Measurements from ENCODE around the gene PRDM1. TPM values are rescaled to one million over a fixed set of nuclear protein-coding genes. Genes with fewer than 3 reads are reported as not detected.

The PRDM1 gene
- total and polyA plus RNA-seq, 11 donors = 0.36 to 10.8 (median 1.7) TPM

DNA sequence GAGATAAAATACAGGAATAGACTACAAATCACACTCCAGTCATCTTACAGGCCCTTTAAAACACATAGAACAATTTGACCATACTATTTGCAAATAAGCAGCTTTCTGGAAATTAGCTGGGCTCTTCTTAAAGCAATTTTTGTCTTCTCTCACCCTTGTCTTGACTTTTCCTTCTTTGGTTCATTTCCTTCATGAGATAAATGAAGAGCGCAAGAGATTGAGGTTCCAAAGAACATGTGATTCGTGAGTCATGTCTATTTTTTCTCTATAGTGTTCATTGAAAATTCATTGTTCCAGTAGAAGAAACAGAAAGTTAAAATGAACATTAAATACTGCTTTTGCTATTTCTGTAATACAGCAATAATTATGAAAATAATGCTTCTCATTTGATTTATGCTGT is 33.9 kb downstream of the PRDM1 start:
- intact Hi-C loops (cut with DNase I) = no loop called here
- H3K27ac ChIP-seq = no peak overlapping the region
- WGBS, 4 donors = 84 to 93% (median 86%) methylated on average over 2 of the region's 2 CpGs
- H3K4me1 ChIP-seq = peaks cover 0 to 61% (median 0%) of the 10 kb centered on the region in 12 donors
- no peak overlapping the region for H3K4me3 ChIP-seq
- H3K9me3 ChIP-seq = no peaks in the 10 kb centered on the region
- no peaks in the 10 kb centered on the region for H3K27me3 ChIP-seq
- no peaks in the 10 kb centered on the region for H3K36me3 ChIP-seq
- no peak for TF ChIP-seq POLR2A (IDR thresholded peaks at IDR 0.05)
- TF ChIP-seq, protein P1, sequence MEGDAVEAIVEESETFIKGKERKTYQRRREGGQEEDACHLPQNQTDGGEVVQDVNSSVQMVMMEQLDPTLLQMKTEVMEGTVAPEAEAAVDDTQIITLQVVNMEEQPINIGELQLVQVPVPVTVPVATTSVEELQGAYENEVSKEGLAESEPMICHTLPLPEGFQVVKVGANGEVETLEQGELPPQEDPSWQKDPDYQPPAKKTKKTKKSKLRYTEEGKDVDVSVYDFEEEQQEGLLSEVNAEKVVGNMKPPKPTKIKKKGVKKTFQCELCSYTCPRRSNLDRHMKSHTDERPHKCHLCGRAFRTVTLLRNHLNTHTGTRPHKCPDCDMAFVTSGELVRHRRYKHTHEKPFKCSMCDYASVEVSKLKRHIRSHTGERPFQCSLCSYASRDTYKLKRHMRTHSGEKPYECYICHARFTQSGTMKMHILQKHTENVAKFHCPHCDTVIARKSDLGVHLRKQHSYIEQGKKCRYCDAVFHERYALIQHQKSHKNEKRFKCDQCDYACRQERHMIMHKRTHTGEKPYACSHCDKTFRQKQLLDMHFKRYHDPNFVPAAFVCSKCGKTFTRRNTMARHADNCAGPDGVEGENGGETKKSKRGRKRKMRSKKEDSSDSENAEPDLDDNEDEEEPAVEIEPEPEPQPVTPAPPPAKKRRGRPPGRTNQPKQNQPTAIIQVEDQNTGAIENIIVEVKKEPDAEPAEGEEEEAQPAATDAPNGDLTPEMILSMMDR (IDR thresholded peaks at IDR 0.05) = no peak
- DNase-seq (no peak), ATAC-seq (no peak)

DNA sequence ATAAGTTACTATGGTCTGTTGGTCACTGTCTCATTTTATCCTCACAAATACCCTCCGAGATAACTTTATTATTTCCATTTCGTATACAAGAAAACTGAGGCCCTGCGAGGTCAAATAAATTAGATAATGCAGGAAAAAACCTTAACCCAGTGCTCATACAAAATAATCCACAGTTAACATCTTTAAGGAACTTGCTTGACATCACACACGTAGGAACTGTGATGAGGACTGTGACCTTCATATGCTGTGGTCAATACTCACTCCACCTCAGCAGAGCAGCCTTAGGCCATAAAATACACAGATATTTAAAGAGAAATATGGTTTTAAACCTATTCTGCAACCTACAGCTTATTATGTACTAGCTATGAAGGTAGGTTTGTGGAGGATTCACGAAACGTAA is 34.3 kb downstream of the PRDM1 start:
- Histone ChIP-seq H3K36me3 (no peaks in the 10 kb centered on the region), H3K27me3 (no peaks in the 10 kb centered on the region), H3K9me3 (no peaks in the 10 kb centered on the region), H3K27ac (no peak overlapping the region), H3K4me3 (no peak overlapping the region), H3K4me1 (peaks cover 0 to 61% (median 0%) of the 10 kb centered on the region in 12 donors)
- WGBS, 4 donors = 92 to 97% (median 95%) methylated on average over 6 of the region's 6 CpGs
- ATAC-seq (no peak), DNase-seq (no peak)
- intact Hi-C loops (cut with DNase I) = no loop called here
- TF ChIP-seq, protein P1 (IDR thresholded peaks at IDR 0.05) = no peak
- no peak for TF ChIP-seq POLR2A (IDR thresholded peaks at IDR 0.05)

DNA sequence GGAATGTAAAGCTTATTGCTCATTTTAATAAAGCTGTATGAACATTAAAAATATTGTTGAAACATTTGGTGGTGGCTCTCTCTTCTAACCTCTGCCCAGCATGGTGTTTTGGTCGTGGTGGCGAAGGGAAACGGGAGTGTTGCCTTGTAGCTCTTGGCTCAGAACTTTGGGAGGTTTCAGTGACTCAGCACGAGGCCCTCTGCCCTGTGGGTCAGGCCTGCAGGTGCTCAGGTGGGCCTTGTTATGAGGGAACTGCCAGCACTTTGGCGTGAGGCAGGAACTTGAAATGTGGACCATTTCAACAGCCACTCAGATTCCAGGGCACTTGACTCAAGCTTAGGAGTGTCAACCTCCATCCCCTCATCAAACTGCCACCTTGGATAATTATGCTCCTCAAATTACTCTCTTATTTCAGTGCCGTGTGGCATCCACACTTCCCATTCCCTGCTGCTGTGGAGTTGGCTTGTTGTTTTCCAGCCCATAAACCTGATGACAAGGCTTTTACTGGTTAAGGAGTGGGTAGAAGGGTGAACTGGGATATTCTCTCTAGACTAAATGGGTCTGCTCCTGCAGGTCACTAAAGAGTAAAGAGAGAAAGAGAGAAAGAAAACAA is 36.3 kb downstream of the PRDM1 start:
- DNase-seq = no peak
- no peak overlapping the region for H3K4me3 ChIP-seq
- WGBS, 4 donors = 79 to 90% (median 84%) methylated on average over 6 of the region's 6 CpGs
- H3K9me3 ChIP-seq = no peaks in the 10 kb centered on the region
- no peak for TF ChIP-seq POLR2A (IDR thresholded peaks at IDR 0.05)
- TF ChIP-seq, protein P1 (IDR thresholded peaks at IDR 0.05) = no peak
- ATAC-seq = no peak
- intact Hi-C loops (cut with DNase I) = no loop called here
- no peaks in the 10 kb centered on the region for H3K36me3 ChIP-seq
- H3K4me1 ChIP-seq = peaks cover 0 to 43% (median 0%) of the 10 kb centered on the region in 12 donors
- no peak overlapping the region for H3K27ac ChIP-seq
- H3K27me3 ChIP-seq = no peaks in the 10 kb centered on the region

DNA sequence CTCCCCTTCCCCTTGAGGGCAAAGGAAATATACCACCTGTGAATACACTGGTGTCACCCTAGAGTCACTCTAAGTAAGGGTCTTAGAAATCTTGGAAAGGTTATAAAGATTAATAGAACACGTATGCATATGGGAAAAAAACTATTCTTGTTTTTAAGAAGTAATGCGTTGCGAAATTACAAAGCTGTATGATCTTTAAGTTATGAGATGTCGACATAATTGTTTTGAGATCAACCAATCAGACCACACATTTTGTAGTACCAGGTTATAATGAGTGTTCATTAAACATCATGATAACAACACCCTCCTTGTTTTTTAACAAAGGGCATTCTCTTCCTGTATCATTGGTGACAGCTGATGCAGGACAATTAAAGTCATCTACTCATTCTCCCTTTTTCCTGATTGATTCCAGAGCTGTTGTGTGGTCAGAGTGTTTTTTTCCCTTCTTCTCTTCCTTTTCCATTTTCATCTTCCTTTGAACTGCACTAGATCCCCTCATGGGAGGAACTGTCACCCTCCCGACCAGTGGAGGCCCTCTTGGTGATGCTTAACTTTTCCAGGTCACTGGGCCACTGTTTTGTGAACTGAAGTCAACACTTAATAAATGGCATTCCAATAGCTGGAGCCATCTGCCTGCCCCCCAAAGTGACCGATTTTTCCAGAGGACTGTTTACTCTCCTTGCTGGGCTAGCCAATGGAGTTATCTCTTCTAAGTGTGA is 37.0 kb downstream of the PRDM1 start:
- intact Hi-C loops (cut with DNase I) = no loop called here
- ATAC-seq (no peak), DNase-seq (no peak)
- H3K4me3 ChIP-seq = no peak overlapping the region
- no peaks in the 10 kb centered on the region for H3K9me3 ChIP-seq
- H3K27ac ChIP-seq = no peak overlapping the region
- no peaks in the 10 kb centered on the region for H3K36me3 ChIP-seq
- TF ChIP-seq, protein P1 (IDR thresholded peaks at IDR 0.05) = no peak
- TF ChIP-seq POLR2A (IDR thresholded peaks at IDR 0.05) = no peak
- no peaks in the 10 kb centered on the region for H3K27me3 ChIP-seq
- 90 to 92% (median 91%) methylated on average over 6 of the region's 6 CpGs for WGBS, 4 donors
- H3K4me1 ChIP-seq = peaks cover 0 to 37% (median 0%) of the 10 kb centered on the region in 12 donors

All from heart left ventricle (tissue), 16 donors.